HG02970 (cell line): ENCODE measurements around the gene PEPD.

Experiments used
- ATAC-seq: cut with Tn5 transposase; IDR thresholded peaks from one replicate; pipeline ENCODE4 v1.9.1; 2021; ENCODE audit warnings: mild to moderate bottlenecking, moderate library complexity, moderate number of reproducible peaks; ENCODE audit not compliant: unreplicated experiment, low FRiP score

Gene PEPD

GRCh38 chr19:33443638-33444561 is 77.7 kb downstream of the PEPD start:
- ATAC-seq, result no peak

GRCh38 chr19:33442706-33443105 is 78.9 kb downstream of the PEPD start:
- no peak for ATAC-seq

- ATAC-seq, result no peak
Observed at GRCh38 chr19:33441828-33442227, 79.8 kb downstream of the PEPD start.

DNA sequence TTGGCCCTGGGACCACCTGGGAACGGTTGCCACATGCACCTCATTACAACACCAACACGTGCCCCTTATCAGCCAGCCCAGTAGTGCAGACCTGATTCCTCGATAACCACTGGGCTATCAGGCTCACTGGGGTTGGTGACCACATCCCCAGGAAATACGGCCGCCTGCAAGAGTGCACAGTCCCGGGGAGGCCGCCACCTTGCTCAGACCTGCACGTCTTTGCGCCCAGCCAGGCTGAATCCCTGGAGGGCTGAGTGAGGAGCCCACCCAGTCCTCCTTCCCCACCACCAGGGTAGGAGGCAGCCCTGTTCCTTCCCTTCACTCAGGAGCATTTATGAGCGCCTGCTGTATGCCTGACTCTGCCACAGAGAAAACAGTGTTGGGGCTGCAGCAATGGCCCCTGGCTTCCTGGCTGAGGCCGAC is 80.3 kb downstream of the PEPD start:
- ATAC-seq, result no peak

GRCh38 chr19:33440682-33441081 is 80.9 kb downstream of the PEPD start:
- no peak for ATAC-seq

- ATAC-seq, result no peak
Observed at GRCh38 chr19:33440241-33440640, 81.3 kb downstream of the PEPD start.

DNA sequence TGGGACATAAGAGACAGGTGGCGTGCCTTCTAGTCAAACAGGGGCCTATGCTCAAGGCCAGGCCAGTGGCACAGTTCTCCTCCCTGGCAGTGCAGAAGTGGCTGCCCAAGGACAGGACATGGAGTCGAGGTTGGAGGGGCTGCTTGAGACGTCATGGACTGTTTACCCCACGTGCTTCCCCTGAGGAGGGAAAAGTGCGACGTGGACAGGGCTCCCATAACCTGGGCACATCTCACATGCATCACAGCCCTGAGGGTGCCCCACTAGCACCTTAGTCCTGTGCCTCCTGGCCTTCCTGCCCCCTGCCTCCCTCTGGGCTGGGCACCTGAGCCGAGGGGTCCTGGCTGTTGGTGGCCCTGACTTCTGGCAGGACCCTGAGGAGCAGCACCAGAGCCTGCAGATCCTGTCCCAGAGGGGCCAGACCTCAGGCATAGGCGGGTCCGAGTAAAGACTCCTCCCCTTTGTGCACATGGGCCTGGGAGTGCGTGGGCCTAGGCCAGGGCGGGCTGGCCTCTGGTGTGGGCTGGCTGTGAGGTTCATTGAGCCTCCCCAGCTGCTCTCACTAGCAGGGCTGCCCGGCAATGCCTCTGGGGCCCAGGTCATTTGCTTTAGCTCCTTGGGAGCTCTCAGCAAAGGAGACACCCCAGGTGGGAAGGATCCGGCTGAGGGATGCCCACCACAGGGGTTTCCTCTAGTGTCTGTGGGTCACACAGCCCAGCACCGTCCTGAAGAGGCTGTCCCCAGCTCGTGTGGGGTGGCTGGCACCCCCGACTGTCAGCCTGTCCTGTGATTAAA is 82.4 kb downstream of the PEPD start:
- no peak for ATAC-seq

GRCh38 chr19:33437821-33438671 is 83.5 kb downstream of the PEPD start:
- no peak for ATAC-seq

DNA sequence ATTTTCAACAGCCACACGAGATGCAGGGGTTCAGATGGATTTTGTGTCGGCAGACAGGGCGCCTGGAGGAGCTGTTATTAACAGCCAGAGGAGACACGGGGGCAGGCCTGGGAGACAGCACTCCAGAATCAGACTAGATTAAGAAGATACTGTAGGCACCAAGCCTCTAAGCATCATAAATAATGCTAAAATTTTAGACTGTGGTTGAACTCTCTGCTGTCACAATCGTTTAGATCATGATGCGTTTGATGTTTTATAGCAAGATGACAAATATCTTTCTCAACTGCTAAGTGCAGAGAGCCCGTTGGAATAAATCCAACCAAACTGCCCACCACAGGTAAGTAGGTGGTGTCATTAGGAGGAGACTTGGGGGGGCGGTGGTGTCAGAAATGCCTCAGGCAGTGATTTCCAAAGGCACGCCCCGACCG is 84.2 kb downstream of the PEPD start:
- no peak for ATAC-seq

DNA sequence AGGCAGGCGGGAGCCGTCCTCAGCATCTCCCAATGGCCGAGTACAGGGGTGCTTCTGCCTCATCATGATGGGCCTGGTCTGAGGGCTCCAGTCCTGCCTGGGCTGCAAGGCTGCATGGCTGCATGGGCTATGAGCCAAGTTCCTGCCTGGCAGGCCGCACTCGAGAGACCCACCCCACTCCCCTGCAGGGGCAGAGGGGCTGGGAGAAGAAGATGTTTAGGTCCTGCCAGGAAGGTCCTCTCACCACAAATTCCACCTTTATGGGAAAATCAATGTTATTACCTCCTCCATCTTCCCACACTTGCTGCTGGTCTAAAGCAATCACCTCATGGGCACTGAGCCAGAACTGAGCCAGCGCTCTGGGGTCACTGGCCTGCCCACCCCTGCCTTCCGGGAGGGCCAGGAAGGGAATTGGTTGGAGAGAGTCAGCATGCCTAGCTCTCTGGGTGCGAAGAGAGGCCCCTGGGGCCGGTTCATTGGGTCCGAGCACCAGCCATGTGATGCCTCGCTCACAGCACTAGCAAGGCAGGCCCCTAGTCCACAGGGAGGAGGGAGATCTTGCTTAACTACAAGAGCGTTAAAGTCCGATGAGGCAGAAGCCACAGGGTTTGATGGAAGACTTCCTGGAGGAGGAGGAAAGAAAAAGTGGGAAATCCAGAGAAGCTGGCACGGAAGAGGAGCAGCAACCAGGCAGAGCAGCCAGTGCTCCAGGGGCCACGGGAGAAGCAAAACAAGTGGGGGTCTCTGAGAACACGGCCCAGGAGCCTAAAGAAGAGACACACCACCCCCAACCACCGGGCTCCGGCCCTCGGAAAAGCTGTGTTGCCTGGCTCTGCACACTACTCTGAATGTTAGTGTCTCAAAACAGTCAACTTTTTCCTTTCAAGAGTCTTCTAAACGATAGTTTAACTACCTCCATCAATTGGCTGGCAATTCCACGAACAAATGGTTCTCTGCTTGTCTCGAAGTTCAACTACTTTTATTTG is 84.9 kb downstream of the PEPD start:
- no peak for ATAC-seq

- ATAC-seq, result no peak
Observed at GRCh38 chr19:33435706-33436359, 85.8 kb downstream of the PEPD start.

GRCh38 chr19:33434886-33435705 is 86.5 kb downstream of the PEPD start:
- no peak for ATAC-seq

- no peak for ATAC-seq
Observed at GRCh38 chr19:33434069-33434885, 87.3 kb downstream of the PEPD start.

GRCh38 chr19:33432446-33433170 is 89.0 kb downstream of the PEPD start:
- ATAC-seq, result no peak

- ATAC-seq, result no peak
Observed at GRCh38 chr19:33432015-33432414, 89.6 kb downstream of the PEPD start.

DNA sequence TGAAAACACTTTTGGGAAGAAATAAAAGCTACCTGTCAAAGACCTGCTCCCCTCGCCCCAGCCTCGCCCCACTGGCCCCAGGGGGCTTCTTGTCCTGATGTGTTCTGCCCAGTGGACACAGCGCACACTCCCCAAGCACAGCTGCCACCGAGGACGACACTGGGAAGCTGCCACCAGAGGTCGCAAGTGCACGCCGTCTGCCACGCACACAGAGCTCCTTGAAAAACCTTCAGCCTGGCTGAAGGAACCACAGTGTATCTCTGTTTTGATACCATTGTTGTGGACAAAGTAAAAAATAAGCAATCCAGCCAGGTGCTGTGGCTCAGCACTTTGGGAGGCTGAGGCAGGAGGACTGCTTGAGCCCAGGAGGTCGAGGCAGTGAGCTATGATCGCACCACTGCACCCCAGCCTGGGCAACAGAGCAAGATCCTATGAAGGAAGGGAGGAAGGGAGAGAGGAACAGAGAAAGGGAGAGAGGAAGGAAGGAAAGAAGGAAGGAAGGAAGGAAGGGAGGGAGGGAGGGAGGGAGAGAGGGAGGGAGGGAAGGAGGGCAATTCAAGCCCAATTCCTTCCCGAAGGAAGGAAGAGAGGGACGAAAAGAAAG is 90.8 kb downstream of the PEPD start:
- no peak for ATAC-seq
